Fibroblast of lung (primary cell): ENCODE measurements around the gene SEPTIN2.

Source experiments
- CTCF ChIP-seq, 2 donors: IDR thresholded peaks in 1 of 2; conservative IDR thresholded peaks in 1 of 2; 1 replicate in 1 of 2; 2 replicates in 1 of 2; pipeline ENCODE4 v1.5.1; 2011 to 2012; ENCODE audit warnings: low read length in 2 of 2, control low read depth in 1 of 2, inconsistent platforms in 1 of 2, low read depth in 1 of 2, mild to moderate bottlenecking in 1 of 2
- EZH2 ChIP-seq: IDR thresholded peaks from 2 replicates; pipeline ENCODE4 v1.5.1; 2012; ENCODE audit warnings: low read length, control low read depth, mild to moderate bottlenecking; ENCODE audit errors: missing control alignments

- no peak for TF ChIP-seq CTCF (conservative IDR thresholded peaks at IDR 0.05 in 1 of 2, IDR thresholded peaks at IDR 0.05 in 1 of 2; ENCODE audit: low read depth in 1 of 2, low read length in 2 of 2)
- no peak for TF ChIP-seq EZH2
Observed at GRCh38 chr2:241329669-241330615, 14.2 kb downstream of the SEPTIN2 start.
